ENCODE results near the gene EPHB6. TPM values are rescaled to one million over a fixed set of nuclear protein-coding genes. Genes with fewer than 3 reads are reported as not detected.

Gene EPHB6
- total RNA-seq, 4 donors from 2014 or later: 3.3 to 10.5 (median 5.5) TPM

GRCh38 chr7:142860968-142861367 lies 6.1 kb downstream of the EPHB6 start:
- 93% methylated on average over 3 of the region's 3 CpGs for WGBS
- H3K4me1 ChIP-seq: peaks cover 4 to 13% (median 6%) of the 10 kb centered on the region in 4 donors
- intact Hi-C loops (cut with DNase I): no loop called here
- no peak for TF ChIP-seq POLR2AphosphoS5 (IDR thresholded peaks at IDR 0.05)
- TF ChIP-seq POLR2A (IDR thresholded peaks at IDR 0.05; ENCODE audit: low read depth): no peak
- TF ChIP-seq EP300 (IDR thresholded peaks at IDR 0.05): no peak
- no peak for TF ChIP-seq CTCF (IDR thresholded peaks at IDR 0.05)
- no peak overlapping the region for H3K27ac ChIP-seq (replicated peaks in 1 of 4)
- H3K4me3 ChIP-seq: no peak overlapping the region
- no peaks in the 10 kb centered on the region for H3K9me3 ChIP-seq
- no peaks in the 10 kb centered on the region for H3K27me3 ChIP-seq
- peaks cover 0 to 25% (median 5%) of the 10 kb centered on the region in 4 donors for H3K36me3 ChIP-seq
- no peak for DNase-seq (ENCODE audit: extremely low spot score)

- Histone ChIP-seq H3K4me1 (peaks cover 0 to 10% (median 0%) of the 10 kb centered on the region in 4 donors), H3K36me3 (peaks cover 0 to 25% (median 5%) of the 10 kb centered on the region in 4 donors), H3K9me3 (no peaks in the 10 kb centered on the region), H3K27ac (replicated peaks in 1 of 4) (no peak overlapping the region), H3K27me3 (peaks cover 0 to 9% (median 0%) of the 10 kb centered on the region in 4 donors), H3K4me3 (no peak overlapping the region)
- no peak for TF ChIP-seq EP300 (IDR thresholded peaks at IDR 0.05)
- no peak for TF ChIP-seq POLR2AphosphoS5 (IDR thresholded peaks at IDR 0.05)
- TF ChIP-seq CTCF (IDR thresholded peaks at IDR 0.05): no peak
- no peak for TF ChIP-seq POLR2A (IDR thresholded peaks at IDR 0.05; ENCODE audit: low read depth)
- 93% methylated on average over 4 of the region's 4 CpGs for WGBS
- peak; percentile 45 for DNase-seq (ENCODE audit: extremely low spot score)
- intact Hi-C loops (cut with DNase I): no loop called here
Observed at GRCh38 chr7:142862351-142862750, 7.5 kb downstream of the EPHB6 start.

GRCh38 chr7:142862786-142863400 lies 8.0 kb downstream of the EPHB6 start:
- no peak overlapping the region for H3K27ac ChIP-seq (replicated peaks in 1 of 4)
- H3K4me3 ChIP-seq: no peak overlapping the region
- peak; percentile 81 for DNase-seq (ENCODE audit: extremely low spot score)
- TF ChIP-seq CTCF (IDR thresholded peaks at IDR 0.05) (no peak), POLR2AphosphoS5 (IDR thresholded peaks at IDR 0.05) (no peak), POLR2A (IDR thresholded peaks at IDR 0.05; ENCODE audit: low read depth) (no peak), EP300 (IDR thresholded peaks at IDR 0.05) (no peak)
- H3K4me1 ChIP-seq: peaks cover 0 to 10% (median 0%) of the 10 kb centered on the region in 4 donors
- no peaks in the 10 kb centered on the region for H3K9me3 ChIP-seq
- intact Hi-C loops (cut with DNase I): no loop called here
- peaks cover 0 to 25% (median 5%) of the 10 kb centered on the region in 4 donors for H3K36me3 ChIP-seq
- WGBS: 82% methylated on average over 7 of the region's 7 CpGs
- peaks cover 0 to 10% (median 0%) of the 10 kb centered on the region in 4 donors for H3K27me3 ChIP-seq

GRCh38 chr7:142863891-142864685 lies 9.2 kb downstream of the EPHB6 start:
- H3K4me1 ChIP-seq: peaks cover 0 to 10% (median 0%) of the 10 kb centered on the region in 4 donors
- no peak overlapping the region for H3K4me3 ChIP-seq
- WGBS: 88% methylated on average over 30 of the region's 37 CpGs
- peak; percentile 81 for DNase-seq (ENCODE audit: extremely low spot score)
- H3K27me3 ChIP-seq: peaks cover 0 to 10% (median 0%) of the 10 kb centered on the region in 4 donors
- H3K27ac ChIP-seq (replicated peaks in 1 of 4): no peak overlapping the region
- H3K36me3 ChIP-seq: peaks cover 0 to 25% (median 5%) of the 10 kb centered on the region in 4 donors
- TF ChIP-seq EP300 (IDR thresholded peaks at IDR 0.05) (no peak), POLR2AphosphoS5 (IDR thresholded peaks at IDR 0.05) (no peak), CTCF (IDR thresholded peaks at IDR 0.05) (no peak), POLR2A (IDR thresholded peaks at IDR 0.05; ENCODE audit: low read depth) (no peak)
- intact Hi-C loops (cut with DNase I): no loop called here
- H3K9me3 ChIP-seq: no peaks in the 10 kb centered on the region
